Heart left ventricle (tissue), 16 donors: ENCODE data around the gene RIC3. TPM values are rescaled to one million over a fixed set of nuclear protein-coding genes. Genes with fewer than 3 reads are reported as not detected.

Experiments
- ATAC-seq, 4 donors: fragments of 200-7000 bp; cut with Tn5 transposase; one replicate each; pipeline ENCODE4 v1.9.1; 2020 to 2022; ENCODE audit warnings: moderate library complexity in 4 of 4, mild to moderate bottlenecking in 3 of 4, moderate number of reproducible peaks in 1 of 4
- DNase-seq, 5 donors: peaks; one replicate each; pipeline ENCODE4 v3.0.0-alpha.2; 2020
- H3K27ac ChIP-seq, 12 donors: fragments of 200-600 bp; sonication (generic) in 4 of 12; one replicate each; pipeline versions ENCODE4 v1.5.0 to v1.8.0; 2016 to 2022; ENCODE audit warnings: mild to moderate bottlenecking in 2 of 12
- H3K27me3 ChIP-seq, 9 donors: fragments of 200-600 bp; sonication (generic) in 2 of 9; one replicate each; pipeline versions ENCODE4 v1.5.1 to v1.8.0; 2016 to 2022; ENCODE audit warnings: mild to moderate bottlenecking in 3 of 9
- H3K36me3 ChIP-seq, 9 donors: fragments of 200-600 bp; sonication (generic) in 2 of 9; one replicate each; pipeline versions ENCODE4 v1.5.0 to v1.8.0; 2018 to 2022; ENCODE audit warnings: mild to moderate bottlenecking in 2 of 9
- H3K4me1 ChIP-seq, 12 donors: fragments of 200-600 bp; sonication (generic) in 4 of 12; one replicate each; pipeline versions ENCODE4 v1.5.0 to v1.8.0; 2016 to 2022; ENCODE audit warnings: mild to moderate bottlenecking in 3 of 12
- H3K4me3 ChIP-seq, 12 donors: fragments of 200-600 bp; sonication (generic) in 4 of 12; one replicate each; pipeline versions ENCODE4 v1.5.0 to v1.8.0; 2017 to 2022; ENCODE audit warnings: mild to moderate bottlenecking in 9 of 12, moderate library complexity in 4 of 12
- H3K9me3 ChIP-seq, 12 donors: fragments of 200-600 bp; sonication (generic) in 4 of 12; one replicate each; pipeline versions ENCODE4 v1.5.0 to v1.8.0; 2016 to 2022; ENCODE audit warnings: mild to moderate bottlenecking in 1 of 12
- CTCF ChIP-seq, 12 donors: fragments of 200-600 bp; sonication (generic) in 4 of 12; IDR thresholded peaks; one replicate each; pipeline versions ENCODE4 v1.5.0 to v1.8.0; 2018 to 2022; ENCODE audit warnings: antibody characterized with exemption in 12 of 12, mild to moderate bottlenecking in 5 of 12
- POLR2A ChIP-seq, 2 donors: fragments of 450-650 bp; IDR thresholded peaks; one replicate each; pipeline ENCODE4 v1.6.1; 2017; ENCODE audit warnings: antibody characterized with exemption in 2 of 2, mild to moderate bottlenecking in 2 of 2, moderate library complexity in 2 of 2
- WGBS, 4 donors: extraction: QIAGEN DNeasy Blood & Tissue Kit in 2 of 4; methylation state at CpG; one replicate each; pipeline versions ENCODE4 v1.1.5 to v1.1.7; 2013 to 2018; 5-methylcytosine and 5-hydroxymethylcytosine counted together
- intact Hi-C, 10 donors: fragments of 100-400 bp; cut with DNase I; formaldehyde crosslinking; loops; one replicate each; pipeline versions ENCODE4 v1.11.1 to v1.14.2; 2022
- polyA plus RNA-seq, 2 donors: library from polyadenylated mRNA; stranded (reverse); fragments of 200-250 nt; gene quantifications; one replicate each; pipeline ENCODE4 v1.2.3, GENCODE V29; 2013
- total RNA-seq, 9 donors: library from RNA; depleted of rRNA in 2 of 9; stranded (reverse); fragments of >200 nt in 2 of 9; fragmentation: NEBNext Ultra II Directional in 3 of 9; extraction: Animal tissue kit (Norgen Biotek cat#: 25700) in 3 of 9; gene quantifications; one replicate each; pipeline versions ENCODE4 v1.1.0 to v1.2.4, GENCODE V29; 2016 to 2023
- donor health status: ischemic (EF 13 %, LVEDD 7.1; RV severe dilation, severe dysfunction).
- donor health status: healthy with polysubstance abuse.
- donor health status: DM: no; HTN: yes; CAD: no.
- donor health status: DM: no; HTN: no; CAD: no.
- donor health status: ischemic (EF 25% LVEDD 6.9; RV normal size, moderate dysfunction).
- donor health status: ischemic (EF 25% LVEDD 5.7; RV mildly dilated, moderate dysfunction).
- donor health status: healthy.
- donor health status: DM: yes; HTN: yes; CAD: no.
- donor health status: ischemic (EF 35%, LVEDD 5.7; RV mildly dilated, moderate dysfunction).
- donor health status: nonischemic (EF 11% LVEDD 7.7; RV severe dilation, severe dysfunction).
- donor health status: DM: yes; HTN: yes; CAD: no.
- donor health status: PGD.
- donor health status: ischemic (EF 29% LVEDD 5.4; RV normal size, mild dysfunction).
- donor health status: nonischemic (EF 23%, LVEDD 6.1; RV moderate dilation, normal function).

The RIC3 gene
- total and polyA plus RNA-seq, 11 donors = 3.1 to 16.3 (median 10.0) TPM

DNA sequence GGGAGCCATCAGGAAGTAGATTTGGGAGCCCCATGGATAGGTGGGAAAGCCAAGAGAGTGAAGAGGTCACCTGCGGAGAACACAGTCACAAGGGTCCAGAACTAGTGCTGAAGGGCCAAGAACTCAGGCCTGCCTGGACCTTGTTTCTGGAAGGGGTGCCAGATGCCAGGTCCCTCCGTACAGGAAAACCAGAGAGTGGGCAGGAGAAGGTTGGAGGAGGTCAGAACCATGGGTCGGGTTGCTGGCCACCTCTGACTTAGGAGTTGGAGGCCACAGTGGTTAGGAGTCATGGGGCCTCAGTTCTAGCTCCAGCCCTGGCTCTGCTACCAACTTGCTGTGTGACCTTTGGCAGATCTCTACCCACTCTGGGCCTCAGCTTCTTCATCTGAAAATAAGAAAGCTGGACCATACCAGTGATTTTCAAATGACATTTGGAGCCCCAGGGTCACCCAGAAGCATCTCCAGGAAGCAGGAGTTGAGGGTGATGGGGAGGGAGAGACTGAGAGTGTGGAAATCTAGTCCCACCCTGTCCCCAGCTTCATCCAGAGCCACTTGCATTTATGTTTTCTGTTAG lies 108.6 kb downstream of the RIC3 start:
- Histone ChIP-seq H3K9me3 (no peaks in the 10 kb centered on the region), H3K4me3 (no peak overlapping the region), H3K36me3 (no peaks in the 10 kb centered on the region), H3K4me1 (peaks cover 0 to 60% (median 38%) of the 10 kb centered on the region in 12 donors), H3K27ac (peak overlapping the region in 1 of 12 donors; percentile 85), H3K27me3 (no peaks in the 10 kb centered on the region)
- WGBS, 4 donors = 74 to 97% (median 90%) methylated on average over 3 of the region's 3 CpGs
- intact Hi-C loops = no loop called here
- ATAC-seq (no peak), DNase-seq (no peak)
- TF ChIP-seq CTCF (IDR thresholded peaks at IDR 0.05) (no peak), POLR2A (IDR thresholded peaks at IDR 0.05) (no peak)

- H3K4me1 ChIP-seq = peaks cover 0 to 59% (median 38%) of the 10 kb centered on the region in 12 donors
- 45 to 51% (median 46%) methylated on average over 10 of the region's 10 CpGs for WGBS, 4 donors
- H3K36me3 ChIP-seq = no peaks in the 10 kb centered on the region
- intact Hi-C loops = no loop called here
- DNase-seq (no peak), ATAC-seq (no peak)
- no peak overlapping the region for H3K27ac ChIP-seq
- no peak overlapping the region for H3K4me3 ChIP-seq
- no peaks in the 10 kb centered on the region for H3K9me3 ChIP-seq
- no peak for TF ChIP-seq POLR2A (IDR thresholded peaks at IDR 0.05)
- no peak for TF ChIP-seq CTCF (IDR thresholded peaks at IDR 0.05)
- no peaks in the 10 kb centered on the region for H3K27me3 ChIP-seq
Observed at GRCh38 chr11:8059571-8060011, 109.2 kb downstream of the RIC3 start.

DNA sequence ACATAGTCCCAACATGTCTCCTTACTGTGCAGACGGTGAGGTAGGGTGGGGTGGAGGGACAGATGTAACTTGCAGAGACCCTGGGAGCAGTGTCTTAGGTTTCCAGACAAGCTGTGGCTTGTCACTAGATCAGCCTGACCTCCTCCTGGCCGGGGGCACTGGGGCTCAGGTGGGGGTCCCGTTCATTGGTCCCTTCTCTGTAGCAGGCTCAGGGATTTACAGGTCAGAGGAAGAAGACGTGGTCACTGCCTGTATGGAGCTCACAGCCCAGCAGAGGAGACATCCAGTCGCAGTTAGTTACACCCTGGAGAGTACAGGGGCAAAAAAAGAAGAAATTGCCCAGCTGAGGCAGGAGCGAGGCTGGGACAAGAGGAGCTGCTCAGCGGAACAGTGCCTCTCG lies 109.8 kb downstream of the RIC3 start:
- Histone ChIP-seq H3K9me3 (no peaks in the 10 kb centered on the region), H3K4me3 (no peak overlapping the region), H3K4me1 (peaks cover 0 to 53% (median 36%) of the 10 kb centered on the region in 12 donors), H3K36me3 (no peaks in the 10 kb centered on the region), H3K27me3 (no peaks in the 10 kb centered on the region), H3K27ac (no peak overlapping the region)
- DNase-seq (no peak), ATAC-seq (no peak)
- intact Hi-C loops = no loop called here
- 88 to 94% (median 89%) methylated on average over 8 of the region's 8 CpGs for WGBS, 4 donors
- TF ChIP-seq CTCF (IDR thresholded peaks at IDR 0.05) (no peak), POLR2A (IDR thresholded peaks at IDR 0.05) (no peak)

- no peaks in the 10 kb centered on the region for H3K27me3 ChIP-seq
- H3K9me3 ChIP-seq = no peaks in the 10 kb centered on the region
- no peak overlapping the region for H3K4me3 ChIP-seq
- no peaks in the 10 kb centered on the region for H3K36me3 ChIP-seq
- ATAC-seq (no peak), DNase-seq (no peak)
- peaks cover 0 to 45% (median 28%) of the 10 kb centered on the region in 12 donors for H3K4me1 ChIP-seq
- 95 to 98% (median 96%) methylated on average over 9 of the region's 9 CpGs for WGBS, 4 donors
- intact Hi-C loops = no loop called here
- TF ChIP-seq POLR2A (IDR thresholded peaks at IDR 0.05) (no peak), CTCF (IDR thresholded peaks at IDR 0.05) (no peak)
- H3K27ac ChIP-seq = peak overlapping the region in 1 of 12 donors; percentile 72
Observed at GRCh38 chr11:8058216-8058615, 110.6 kb downstream of the RIC3 start.
